OCI-LY7 (cell line): ENCODE results near the gene TARS3.

ENCODE experiments used
- EZH2phosphoT487 ChIP-seq: fragments of 200-600 bp; sonication (generic); IDR thresholded peaks from 2 replicates; pipeline ENCODE4 v1.6.1; 2018; ENCODE audit warnings: low read depth, borderline replicate concordance, mild to moderate bottlenecking, mixed run types, antibody characterized with exemption, low read length, moderate library complexity, mixed read lengths
- TF ChIP-seq, protein P1 (sequence below): fragments of 200-600 bp; sonication (generic); conservative IDR thresholded peaks from 2 replicates; pipeline ENCODE4 v1.5.1; 2014; ENCODE audit warnings: mild to moderate bottlenecking, antibody characterized with exemption, low read length, moderate library complexity, mixed read lengths

DNA sequence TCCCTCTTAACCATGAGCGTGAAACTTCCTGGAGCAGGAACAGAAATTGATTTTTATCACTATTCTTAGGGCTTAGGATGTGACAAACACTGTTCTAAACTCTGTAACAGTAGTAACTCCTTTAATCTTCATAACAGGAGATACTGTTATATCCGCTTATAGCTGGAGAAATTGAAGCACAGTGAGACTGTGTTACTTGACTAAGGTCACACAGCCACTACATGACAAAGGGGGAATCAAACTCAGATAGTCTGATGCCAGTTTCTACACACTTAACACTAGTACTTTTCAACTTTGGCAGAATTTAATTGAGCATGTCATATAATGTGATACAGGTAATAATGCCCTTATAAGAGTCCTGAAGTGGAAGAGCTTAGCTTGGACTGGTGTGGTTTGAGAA is 800 bp upstream of the TARS3 start:
- TF ChIP-seq, protein P1, sequence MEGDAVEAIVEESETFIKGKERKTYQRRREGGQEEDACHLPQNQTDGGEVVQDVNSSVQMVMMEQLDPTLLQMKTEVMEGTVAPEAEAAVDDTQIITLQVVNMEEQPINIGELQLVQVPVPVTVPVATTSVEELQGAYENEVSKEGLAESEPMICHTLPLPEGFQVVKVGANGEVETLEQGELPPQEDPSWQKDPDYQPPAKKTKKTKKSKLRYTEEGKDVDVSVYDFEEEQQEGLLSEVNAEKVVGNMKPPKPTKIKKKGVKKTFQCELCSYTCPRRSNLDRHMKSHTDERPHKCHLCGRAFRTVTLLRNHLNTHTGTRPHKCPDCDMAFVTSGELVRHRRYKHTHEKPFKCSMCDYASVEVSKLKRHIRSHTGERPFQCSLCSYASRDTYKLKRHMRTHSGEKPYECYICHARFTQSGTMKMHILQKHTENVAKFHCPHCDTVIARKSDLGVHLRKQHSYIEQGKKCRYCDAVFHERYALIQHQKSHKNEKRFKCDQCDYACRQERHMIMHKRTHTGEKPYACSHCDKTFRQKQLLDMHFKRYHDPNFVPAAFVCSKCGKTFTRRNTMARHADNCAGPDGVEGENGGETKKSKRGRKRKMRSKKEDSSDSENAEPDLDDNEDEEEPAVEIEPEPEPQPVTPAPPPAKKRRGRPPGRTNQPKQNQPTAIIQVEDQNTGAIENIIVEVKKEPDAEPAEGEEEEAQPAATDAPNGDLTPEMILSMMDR: no peak
- TF ChIP-seq EZH2phosphoT487: no peak
